Stimulated activated CD4-positive, alpha-beta T cell treated with anti-CD3 and anti-CD28 coated beads, TNF-alpha, amount 100 ng/mL, for 4 hours (primary cell): ENCODE results near the gene GULP1.
"Not testable (repeated sequence)": the region's sequence is repeated elsewhere in the genome, so short reads cannot be mapped to it uniquely, and the experiment has no call there.

Experiments used
- DNase-seq, 3 experiments: peaks; one replicate each; pipeline ENCODE4 v3.0.0-alpha.2; 2020; ENCODE audit warnings: low read depth in 3 of 3

Gene GULP1

GRCh38 chr2:188416367-188416766, 124.7 kb downstream of the GULP1 start:
- no peak for DNase-seq

- no peak for DNase-seq
Measured at GRCh38 chr2:188422726-188423125, 131.1 kb downstream of the GULP1 start.

GRCh38 chr2:188425266-188425665, 133.6 kb downstream of the GULP1 start:
- no peak for DNase-seq

GRCh38 chr2:188426121-188426520, 134.4 kb downstream of the GULP1 start:
- no peak for DNase-seq

- no peak for DNase-seq
Measured at GRCh38 chr2:188430705-188431104, 139.0 kb downstream of the GULP1 start.

GRCh38 chr2:188434018-188434417, 142.3 kb downstream of the GULP1 start:
- no peak for DNase-seq

- no peak for DNase-seq
Measured at GRCh38 chr2:188435115-188435514, 143.4 kb downstream of the GULP1 start.

GRCh38 chr2:188437537-188437936, 145.9 kb downstream of the GULP1 start:
- no peak for DNase-seq

GRCh38 chr2:188439986-188440385, 148.3 kb downstream of the GULP1 start:
- no peak for DNase-seq

- no peak for DNase-seq
Measured at GRCh38 chr2:188440849-188441248, 149.2 kb downstream of the GULP1 start.

GRCh38 chr2:188441288-188441947, 149.7 kb downstream of the GULP1 start:
- DNase-seq, result no peak

- no peak for DNase-seq
Measured at GRCh38 chr2:188443207-188443606, 151.5 kb downstream of the GULP1 start.

GRCh38 chr2:188444106-188444835, 152.6 kb downstream of the GULP1 start:
- DNase-seq, result no peak

- no peak for DNase-seq
Measured at GRCh38 chr2:188449561-188449960, 157.9 kb downstream of the GULP1 start.

- DNase-seq, result no peak
Measured at GRCh38 chr2:188449971-188450370, 158.3 kb downstream of the GULP1 start.

GRCh38 chr2:188450732-188451483, 159.2 kb downstream of the GULP1 start:
- no peak for DNase-seq

GRCh38 chr2:188452084-188452483, 160.4 kb downstream of the GULP1 start:
- DNase-seq, result no peak

GRCh38 chr2:188456114-188456909, 164.6 kb downstream of the GULP1 start:
- DNase-seq, result no peak

GRCh38 chr2:188459061-188459460, 167.4 kb downstream of the GULP1 start:
- DNase-seq, result no peak

GRCh38 chr2:188466078-188466477, 174.4 kb downstream of the GULP1 start:
- not testable (repeated sequence) for DNase-seq

GRCh38 chr2:188466761-188467160, 175.1 kb downstream of the GULP1 start:
- no peak for DNase-seq

- no peak for DNase-seq
Measured at GRCh38 chr2:188471166-188471565, 179.5 kb downstream of the GULP1 start.
